Measurements from ENCODE around the gene B3GAT3. TPM values are rescaled to one million over a fixed set of nuclear protein-coding genes. Genes with fewer than 3 reads are reported as not detected.

B3GAT3 gene
- total and polyA plus RNA-seq, 2 of the 8 experiments (the other 6 are each of a cell fraction or from before 2014, with no cell fraction given), result 28.0 to 39.0 TPM

- no peak for TF ChIP-seq CHD7 (IDR thresholded peaks at IDR 0.05; ENCODE audit: insufficient replicate concordance, low read length)
- TF ChIP-seq CHD2 (IDR thresholded peaks at IDR 0.05; ENCODE audit: low read length), result no peak; the same call in 1 of the 2 replicates
- no peak for TF ChIP-seq SIX5 (IDR thresholded peaks at IDR 0.05; ENCODE audit: low read depth, low read length)
- TF ChIP-seq FOSL1 (IDR thresholded peaks at IDR 0.05; ENCODE audit: insufficient read depth, low read depth, low read length), result no peak
- TF ChIP-seq CEBPB (IDR thresholded peaks at IDR 0.05; ENCODE audit: low read depth, low read length), result peak; percentile 86
- no peak for TF ChIP-seq EGR1 (IDR thresholded peaks at IDR 0.05; ENCODE audit: borderline replicate concordance, low read depth, low read length)
- 0 out of 2 replicates have a peak, but pooled peaks have one; percentile 15 for TF ChIP-seq SRF (IDR thresholded peaks at IDR 0.05; ENCODE audit: low read depth, low read length)
- no peak for TF ChIP-seq SUZ12 (IDR thresholded peaks at IDR 0.05; ENCODE audit: low read length)
- TF ChIP-seq USF2 (IDR thresholded peaks at IDR 0.05; ENCODE audit: low read length), result no peak; the same call in 1 of the 2 replicates
These were observed at the start of gene B3GAT3 (continued) for GRCh38 chr11:62621567-62622470.

Data from H1 (cell line).